Left lung (tissue), 10 donors: ENCODE measurements around the gene IL3. TPM values are rescaled to one million over a fixed set of nuclear protein-coding genes. Genes with fewer than 3 reads are reported as not detected.

Source experiments
- ATAC-seq: fragments of 200-7000 bp; cut with Tn5 transposase; one replicate; pipeline ENCODE4 v1.9.1; 2020; ENCODE audit warnings: moderate library complexity
- DNase-seq, 4 donors: peaks; one replicate each; pipeline ENCODE4 v3.0.0-alpha.2; 2013 to 2020
- H3K27ac ChIP-seq, 2 donors: fragments of 200-600 bp; sonication (generic) in 1 of 2; one replicate each; pipeline versions ENCODE4 v1.5.0 to v1.8.0; 2020 to 2021
- H3K27me3 ChIP-seq, 2 donors: fragments of 200-600 bp; sonication (generic) in 1 of 2; one replicate each; pipeline versions ENCODE4 v1.5.0 to v1.8.0; 2020 to 2021
- H3K36me3 ChIP-seq, 2 donors: fragments of 200-600 bp; sonication (generic) in 1 of 2; one replicate each; pipeline versions ENCODE4 v1.5.0 to v1.8.0; 2020 to 2021
- H3K4me1 ChIP-seq, 2 donors: fragments of 200-600 bp; one replicate each; pipeline ENCODE4 v1.8.0; 2021
- H3K4me3 ChIP-seq, 2 donors: fragments of 200-600 bp; sonication (generic) in 1 of 2; one replicate each; pipeline versions ENCODE4 v1.5.0 to v1.8.0; 2020 to 2021; ENCODE audit warnings: mild to moderate bottlenecking in 1 of 2
- H3K9me3 ChIP-seq, 2 donors: fragments of 200-600 bp; sonication (generic) in 1 of 2; one replicate each; pipeline versions ENCODE4 v1.5.0 to v1.8.0; 2020 to 2021
- CTCF ChIP-seq, 2 donors: fragments of 200-600 bp; sonication (generic) in 1 of 2; IDR thresholded peaks; one replicate each; pipeline versions ENCODE4 v1.5.0 to v1.8.0; 2021; ENCODE audit warnings: antibody characterized with exemption in 2 of 2
- intact Hi-C, 2 donors: fragments of 100-400 bp; cut with DNase I; formaldehyde crosslinking; loops; one replicate each; pipeline versions ENCODE4 v1.11.2 to v1.14.2; 2022
- polyA plus RNA-seq, 6 donors: library from polyadenylated mRNA; unstranded; fragments of 120-200 nt; gene quantifications; one replicate each; pipeline ENCODE4 v1.2.1, GENCODE V29; 2013; ENCODE audit not compliant: insufficient read length in 6 of 6
- total RNA-seq, 2 donors: library from RNA; stranded (reverse); fragmentation: NEBNext Ultra II Directional; extraction: Animal tissue kit (Norgen Biotek cat#: 25700); gene quantifications; one replicate each; pipeline ENCODE4 v1.2.1, GENCODE V29; 2021
- donor health status: DM: no; HTN: yes; CAD: no.
- donor health status: DM: no; HTN: no; CAD: no.

IL3 gene
- total and polyA plus RNA-seq, 8 donors: not detected

- intact Hi-C loops: no loop called here
- Histone ChIP-seq H3K4me3 (no peak overlapping the region), H3K27me3 (no peaks in the 10 kb centered on the region), H3K27ac (no peak overlapping the region), H3K9me3 (no peaks in the 10 kb centered on the region), H3K36me3 (no peaks in the 10 kb centered on the region), H3K4me1 (no peaks in the 10 kb centered on the region)
- DNase-seq (no peak), ATAC-seq (no peak)
- TF ChIP-seq CTCF (IDR thresholded peaks at IDR 0.05): no peak
Measured at GRCh38 chr5:132057498-132058255, 2.8 kb upstream of the IL3 start.

GRCh38 chr5:132058646-132059042 is 1.8 kb upstream of the IL3 start:
- TF ChIP-seq CTCF (IDR thresholded peaks at IDR 0.05): no peak
- intact Hi-C loops: no loop called here
- no peaks in the 10 kb centered on the region for H3K9me3 ChIP-seq
- DNase-seq (no peak), ATAC-seq (no peak)
- no peaks in the 10 kb centered on the region for H3K27me3 ChIP-seq
- H3K27ac ChIP-seq: no peak overlapping the region
- H3K36me3 ChIP-seq: no peaks in the 10 kb centered on the region
- no peaks in the 10 kb centered on the region for H3K4me1 ChIP-seq
- H3K4me3 ChIP-seq: no peak overlapping the region

GRCh38 chr5:132059043-132059695 is 1.3 kb upstream of the IL3 start:
- no peak for TF ChIP-seq CTCF (IDR thresholded peaks at IDR 0.05)
- intact Hi-C loops: no loop called here
- H3K36me3 ChIP-seq: no peaks in the 10 kb centered on the region
- no peak overlapping the region for H3K4me3 ChIP-seq
- H3K4me1 ChIP-seq: no peaks in the 10 kb centered on the region
- DNase-seq: peak in 2 of 4 donors; percentile 20 to 25
- H3K27me3 ChIP-seq: no peaks in the 10 kb centered on the region
- H3K27ac ChIP-seq: no peak overlapping the region
- ATAC-seq: no peak
- no peaks in the 10 kb centered on the region for H3K9me3 ChIP-seq

- intact Hi-C loops: no loop called here
- no peaks in the 10 kb centered on the region for H3K36me3 ChIP-seq
- H3K27me3 ChIP-seq: no peaks in the 10 kb centered on the region
- ATAC-seq (no peak), DNase-seq (peak in 2 of 4 donors; percentile 12 to 68)
- H3K4me1 ChIP-seq: no peaks in the 10 kb centered on the region
- no peaks in the 10 kb centered on the region for H3K9me3 ChIP-seq
- no peak for TF ChIP-seq CTCF (IDR thresholded peaks at IDR 0.05)
- H3K27ac ChIP-seq: no peak overlapping the region
- H3K4me3 ChIP-seq: no peak overlapping the region
Measured at GRCh38 chr5:132059696-132060500, 557 bp upstream of the IL3 start.
